Measurements from ENCODE around the gene FARS2. TPM values are rescaled to one million over a fixed set of nuclear protein-coding genes. Genes with fewer than 3 reads are reported as not detected.

FARS2 gene
- total and polyA plus RNA-seq, 9 of the 15 experiments (the other 6 are each of a cell fraction or from before 2014, with no cell fraction given) = 16.5 to 62.2 (median 27.0) TPM

DNA sequence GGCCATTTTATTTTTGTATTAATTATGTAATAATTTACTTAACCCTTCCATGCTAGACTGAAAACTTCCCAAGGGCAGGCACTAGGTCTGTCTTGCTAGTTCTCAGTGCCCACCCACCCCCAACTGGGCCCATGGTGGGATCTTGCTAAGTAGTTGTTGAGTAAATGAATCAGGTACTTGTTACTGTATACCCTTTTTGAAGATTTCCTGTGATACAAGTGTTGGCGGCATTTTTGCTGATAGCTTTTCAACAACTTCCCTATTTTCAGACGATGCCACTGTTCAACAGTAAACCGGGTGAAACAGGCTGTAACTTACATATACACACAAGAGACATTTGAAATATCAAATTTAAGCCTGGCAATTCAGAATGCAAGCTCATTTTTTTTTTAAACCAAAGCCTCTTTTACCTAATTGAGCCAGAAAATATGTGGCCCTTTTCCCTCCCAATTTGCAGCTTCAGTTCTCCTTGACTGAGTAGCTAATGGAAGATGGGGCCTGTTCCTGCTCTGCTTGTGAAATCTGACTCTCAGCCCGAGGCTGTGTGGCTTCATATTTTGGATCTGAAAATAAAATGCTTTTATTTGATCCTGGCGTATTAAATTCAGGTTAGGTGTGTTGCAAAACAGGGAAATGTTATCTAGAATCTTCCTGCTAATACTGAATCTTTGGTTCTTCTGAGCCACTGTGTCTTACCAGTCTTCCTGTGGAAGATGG is 457.1 kb downstream of the FARS2 start:
- no TSS peak for BruUV-seq (replicated peaks)
- Histone ChIP-seq H4K20me1 (replicated peaks; ENCODE audit: control insufficient read depth, insufficient read depth, low read length) (no peaks in the 10 kb centered on the region), H2AFZ (ENCODE audit: low read depth, low read length) (no peak overlapping the region), H3K4me1 (replicated peaks in 1 of 2; ENCODE audit: control insufficient read depth in 2 of 2, insufficient read depth in 2 of 2, low read length in 2 of 2) (no peaks in the 10 kb centered on the region), H3K4me2 (ENCODE audit: insufficient read depth, low read length) (no peak overlapping the region), H3K9me1 (ENCODE audit: control insufficient read depth, insufficient read depth, low read length) (no peaks in the 10 kb centered on the region), H3K27ac (ENCODE audit: extremely low read depth, low read depth, low read length) (no peak overlapping the region), H3K79me2 (ENCODE audit: control insufficient read depth, insufficient read depth, low read length) (no peaks in the 10 kb centered on the region), H3K36me3 (ENCODE audit: control insufficient read depth, insufficient read depth, low read length) (no peaks in the 10 kb centered on the region), H3K4me3 (no peak overlapping the region), H3K27me3 (ENCODE audit: control insufficient read depth in 2 of 2, insufficient read depth in 2 of 2, low read length in 2 of 2) (no peaks in the 10 kb centered on the region; a peak in 1 of 5 replicates), H3K9ac (ENCODE audit: insufficient read depth in 1 of 2, low read depth in 2 of 2, low read length in 2 of 2) (no peak overlapping the region), H3K9me3 (replicated peaks; ENCODE audit: control insufficient read depth, insufficient read depth, low read depth, low read length) (no peaks in the 10 kb centered on the region)
- DNase-seq (ENCODE audit: extremely low read depth in 1 of 4, low spot score in 3 of 4) (no peak), ATAC-seq (no peak), FAIRE-seq (no peak)
- ChIA-PET CTCF (ENCODE audit: low intra/inter-chr PET ratio) (no interaction called here), POLR2A (interaction anchor here (1.1 to 1.4 kb wide), 3 partner anchors 10 to 58 kb away, joined by 3 to 4 read pairs (median 3); no protein-coding TSS in a partner anchor)
- in situ Hi-C loops (cut with MboI) (no loop called here), intact Hi-C loops (cut with micrococcal nuclease) (no loop called here)
- 17% methylated on average over 5 of the region's 5 CpGs for WGBS (ENCODE audit: insufficient coverage, low coverage, missing lambda C conversion rate)
- TF ChIP-seq CHD7 (IDR thresholded peaks at IDR 0.05; ENCODE audit: low read depth, low read length) (no peak), SIN3A (IDR thresholded peaks at IDR 0.05; ENCODE audit: borderline replicate concordance in 2 of 2, control insufficient read depth in 1 of 2, low read depth in 2 of 2, low read length in 2 of 2) (no peak), HNRNPH1 (optimal IDR thresholded peaks at IDR 0.05; ENCODE audit: low read depth, low read length) (no peak), ZNF507 (tag; conservative IDR thresholded peaks at IDR 0.05) (no peak), ZNF583 (CRISPR knock-in tag; IDR thresholded peaks at IDR 0.05) (no peak)
